Endodermal cell (in vitro differentiated cells): ENCODE results near the gene NAA40. TPM values are rescaled to one million over a fixed set of nuclear protein-coding genes. Genes with fewer than 3 reads are reported as not detected.

Source experiments
- DNase-seq: peaks from one replicate; pipeline ENCODE4 v3.0.0-alpha.2; 2017
- H3K27ac ChIP-seq: 2 replicates; pipeline ENCODE4 v1.5.1; 2013; ENCODE audit warnings: mild to moderate bottlenecking, low read depth, low read length, moderate library complexity
- H3K27me3 ChIP-seq: 2 replicates; pipeline ENCODE4 v1.6.1; 2013; ENCODE audit warnings: mild to moderate bottlenecking, low read length, moderate library complexity; ENCODE audit not compliant: insufficient read depth, control insufficient read depth, poor library complexity, severe bottlenecking
- H3K36me3 ChIP-seq: 2 replicates; pipeline ENCODE4 v1.7.0; 2013; ENCODE audit warnings: mild to moderate bottlenecking, low read length, moderate library complexity; ENCODE audit not compliant: control insufficient read depth, insufficient read depth
- H3K4me1 ChIP-seq: one replicate; pipeline ENCODE4 v1.7.0; 2013; ENCODE audit warnings: low read length; ENCODE audit not compliant: control insufficient read depth, insufficient read depth
- H3K4me3 ChIP-seq: 2 replicates; pipeline ENCODE4 v1.5.1; 2013; ENCODE audit warnings: mild to moderate bottlenecking, low read length, moderate library complexity
- H3K9ac ChIP-seq: 2 replicates; pipeline ENCODE4 v1.6.1; 2013; ENCODE audit warnings: mild to moderate bottlenecking, low read length, moderate library complexity; ENCODE audit not compliant: poor library complexity, severe bottlenecking; ENCODE audit errors: extremely low read depth
- H3K9me3 ChIP-seq: 2 replicates; pipeline ENCODE4 v1.6.1; 2013; ENCODE audit warnings: mild to moderate bottlenecking, low read length, moderate library complexity; ENCODE audit not compliant: control insufficient read depth
- H3K27ac Mint-ChIP-seq: 2 replicates; pipeline ENCODE4 v1.8.0; 2020; ENCODE audit warnings: mixed read lengths
- H3K27me3 Mint-ChIP-seq: 2 replicates; pipeline ENCODE4 v1.8.0; 2021; ENCODE audit warnings: mild to moderate bottlenecking, mixed read lengths; ENCODE audit not compliant: insufficient read depth
- H3K36me3 Mint-ChIP-seq: 2 replicates; pipeline ENCODE4 v1.8.0; 2020; ENCODE audit warnings: low read depth, mixed read lengths
- H3K4me1 Mint-ChIP-seq: 2 replicates; pipeline ENCODE4 v1.8.0; 2020; ENCODE audit warnings: mixed read lengths
- H3K4me3 Mint-ChIP-seq: 2 replicates; pipeline ENCODE4 v1.8.0; 2020; ENCODE audit warnings: mild to moderate bottlenecking, moderate library complexity, mixed read lengths
- H3K9me3 Mint-ChIP-seq: 2 replicates; pipeline ENCODE4 v1.8.0; 2020; ENCODE audit warnings: mild to moderate bottlenecking, mixed read lengths
- WGBS, 2 experiments: methylation state at CpG; one replicate each; pipeline versions ENCODE4 v1.1.5 to v1.1.7; 2013; ENCODE audit warnings: missing lambda C conversion rate in 2 of 2, mixed read lengths in 1 of 2; ENCODE audit not compliant: insufficient coverage in 1 of 2, insufficient read length in 1 of 2; 5-methylcytosine and 5-hydroxymethylcytosine counted together
- total RNA-seq, 2 donors: library from RNA; stranded (reverse); fragmentation: NEBNext Ultra II Directional in 1 of 2; extraction: Animal tissue kit (Norgen Biotek cat#: 25700) in 1 of 2; gene quantifications; 2 replicates in 1 of 2; 3 replicates in 1 of 2; pipeline ENCODE4 v1.2.1, GENCODE V29; 2021
- TF ChIP-seq, protein P1 (sequence below): fragments of 200-600 bp; sonication (generic); conservative IDR thresholded peaks from 2 replicates; pipeline ENCODE4 v1.5.0; 2021; ENCODE audit warnings: antibody characterized with exemption, mild to moderate bottlenecking

NAA40 gene
- total RNA-seq, 2 donors from 2014 or later: 47.2 to 53.5 TPM

DNA sequence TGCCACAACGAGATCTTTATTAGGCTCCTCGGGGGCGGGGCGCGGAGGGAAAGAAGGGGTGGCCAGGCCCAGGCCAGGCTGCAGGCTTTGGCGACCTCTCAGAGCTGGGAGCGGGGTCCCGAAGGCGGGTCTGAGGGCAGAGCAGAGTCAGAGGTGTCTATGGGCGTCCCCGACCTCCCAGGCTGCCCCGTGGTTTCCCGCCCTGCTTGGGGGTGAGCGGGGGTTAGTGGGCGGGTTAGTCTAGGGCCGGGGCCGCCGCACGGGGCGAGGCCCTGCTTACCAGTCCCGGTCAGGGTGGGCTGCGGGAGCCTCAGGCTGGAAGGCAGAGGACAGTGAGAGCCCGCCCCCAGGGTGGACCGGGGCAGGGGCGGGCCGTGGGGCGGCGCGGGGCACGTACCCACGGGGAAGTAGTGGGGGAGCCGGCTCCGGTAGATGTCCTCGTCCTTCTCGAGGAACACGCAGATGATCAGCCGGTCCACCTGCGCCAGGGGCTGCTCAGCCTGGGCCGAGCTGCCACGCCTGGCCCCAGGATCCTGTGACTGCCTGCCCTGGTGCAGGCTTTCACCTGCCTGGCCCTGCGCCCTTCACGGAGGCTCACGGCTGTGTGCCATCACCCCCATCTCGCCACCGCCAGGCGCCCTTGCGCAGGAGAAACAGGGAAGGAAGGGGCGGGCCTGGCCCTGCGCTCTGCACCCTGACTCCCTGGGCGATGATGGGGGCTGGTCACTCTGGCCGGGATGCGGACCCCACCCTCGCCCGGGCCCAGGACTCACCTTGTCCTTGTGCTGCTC is 60.0 kb downstream of the NAA40 start:
- no peak overlapping the region for H3K27ac Mint-ChIP-seq
- H3K27me3 ChIP-seq: peaks cover 13% of the 10 kb centered on the region
- no peak overlapping the region for H3K27ac ChIP-seq
- DNase-seq: peak; percentile 89
- no peak overlapping the region for H3K4me3 ChIP-seq
- TF ChIP-seq, protein P1, sequence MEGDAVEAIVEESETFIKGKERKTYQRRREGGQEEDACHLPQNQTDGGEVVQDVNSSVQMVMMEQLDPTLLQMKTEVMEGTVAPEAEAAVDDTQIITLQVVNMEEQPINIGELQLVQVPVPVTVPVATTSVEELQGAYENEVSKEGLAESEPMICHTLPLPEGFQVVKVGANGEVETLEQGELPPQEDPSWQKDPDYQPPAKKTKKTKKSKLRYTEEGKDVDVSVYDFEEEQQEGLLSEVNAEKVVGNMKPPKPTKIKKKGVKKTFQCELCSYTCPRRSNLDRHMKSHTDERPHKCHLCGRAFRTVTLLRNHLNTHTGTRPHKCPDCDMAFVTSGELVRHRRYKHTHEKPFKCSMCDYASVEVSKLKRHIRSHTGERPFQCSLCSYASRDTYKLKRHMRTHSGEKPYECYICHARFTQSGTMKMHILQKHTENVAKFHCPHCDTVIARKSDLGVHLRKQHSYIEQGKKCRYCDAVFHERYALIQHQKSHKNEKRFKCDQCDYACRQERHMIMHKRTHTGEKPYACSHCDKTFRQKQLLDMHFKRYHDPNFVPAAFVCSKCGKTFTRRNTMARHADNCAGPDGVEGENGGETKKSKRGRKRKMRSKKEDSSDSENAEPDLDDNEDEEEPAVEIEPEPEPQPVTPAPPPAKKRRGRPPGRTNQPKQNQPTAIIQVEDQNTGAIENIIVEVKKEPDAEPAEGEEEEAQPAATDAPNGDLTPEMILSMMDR: peak; percentile 33
- H3K36me3 ChIP-seq: peaks cover 30% of the 10 kb centered on the region
- H3K4me1 ChIP-seq: no peaks in the 10 kb centered on the region
- 49 to 61% methylated on average over 17 to 54 of the region's 54 CpGs for WGBS, 2 experiments
- peaks cover 31% of the 10 kb centered on the region for H3K27me3 Mint-ChIP-seq
- peaks cover 4% of the 10 kb centered on the region for H3K4me1 Mint-ChIP-seq
- peaks cover 35% of the 10 kb centered on the region for H3K36me3 Mint-ChIP-seq
- H3K9ac ChIP-seq: no peak overlapping the region
- no peaks in the 10 kb centered on the region for H3K9me3 ChIP-seq
- H3K4me3 Mint-ChIP-seq: peak overlapping the region; percentile 40
- no peaks in the 10 kb centered on the region for H3K9me3 Mint-ChIP-seq

DNA sequence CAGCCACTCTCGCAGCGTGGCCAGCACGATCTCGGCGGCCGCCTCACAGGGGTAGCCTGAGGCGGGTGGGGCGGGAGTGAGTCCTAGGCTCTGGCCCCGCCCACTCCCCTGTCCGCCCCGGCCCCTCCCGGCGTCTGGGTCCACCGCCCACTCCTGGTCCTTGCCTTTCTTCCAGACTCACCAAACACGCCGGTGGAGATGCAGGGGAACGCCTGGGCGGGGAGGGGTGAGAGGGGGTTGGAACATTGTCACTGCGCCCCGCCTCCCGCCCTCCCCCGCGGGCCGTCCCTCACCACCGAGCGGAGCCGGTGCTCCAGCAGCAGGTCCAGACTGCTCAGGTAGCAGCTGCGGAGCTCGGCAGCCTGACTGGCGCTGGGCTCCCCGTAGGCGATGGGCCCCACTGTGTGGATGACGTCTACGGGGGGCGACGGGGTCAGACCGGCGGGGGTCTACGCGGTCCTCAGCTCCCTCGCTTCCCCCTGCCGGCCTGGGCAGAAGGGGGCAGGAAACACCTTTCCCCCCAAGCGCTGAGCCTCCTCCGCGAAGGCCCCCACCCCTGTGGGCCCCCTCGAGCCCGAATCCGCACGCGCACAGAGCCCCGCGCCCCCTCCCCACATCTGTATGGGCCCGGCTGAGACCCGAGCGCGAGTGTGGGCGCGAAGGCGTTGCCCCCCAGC is 60.7 kb downstream of the NAA40 start:
- Mint-ChIP-seq H3K4me1 (peaks cover 4% of the 10 kb centered on the region), H3K9me3 (no peaks in the 10 kb centered on the region), H3K27ac (no peak overlapping the region), H3K27me3 (peaks cover 38% of the 10 kb centered on the region), H3K36me3 (peaks cover 28% of the 10 kb centered on the region), H3K4me3 (peak overlapping the region; percentile 40)
- peaks cover 25% of the 10 kb centered on the region for H3K36me3 ChIP-seq
- H3K27me3 ChIP-seq: peaks cover 13% of the 10 kb centered on the region
- no peaks in the 10 kb centered on the region for H3K9me3 ChIP-seq
- H3K4me3 ChIP-seq: no peak overlapping the region
- DNase-seq: peak; percentile 94
- H3K4me1 ChIP-seq: no peaks in the 10 kb centered on the region
- no peak overlapping the region for H3K9ac ChIP-seq
- TF ChIP-seq, protein P1: no peak
- 3 to 7% methylated on average over 8 to 58 of the region's 59 CpGs for WGBS, 2 experiments
- no peak overlapping the region for H3K27ac ChIP-seq

DNA sequence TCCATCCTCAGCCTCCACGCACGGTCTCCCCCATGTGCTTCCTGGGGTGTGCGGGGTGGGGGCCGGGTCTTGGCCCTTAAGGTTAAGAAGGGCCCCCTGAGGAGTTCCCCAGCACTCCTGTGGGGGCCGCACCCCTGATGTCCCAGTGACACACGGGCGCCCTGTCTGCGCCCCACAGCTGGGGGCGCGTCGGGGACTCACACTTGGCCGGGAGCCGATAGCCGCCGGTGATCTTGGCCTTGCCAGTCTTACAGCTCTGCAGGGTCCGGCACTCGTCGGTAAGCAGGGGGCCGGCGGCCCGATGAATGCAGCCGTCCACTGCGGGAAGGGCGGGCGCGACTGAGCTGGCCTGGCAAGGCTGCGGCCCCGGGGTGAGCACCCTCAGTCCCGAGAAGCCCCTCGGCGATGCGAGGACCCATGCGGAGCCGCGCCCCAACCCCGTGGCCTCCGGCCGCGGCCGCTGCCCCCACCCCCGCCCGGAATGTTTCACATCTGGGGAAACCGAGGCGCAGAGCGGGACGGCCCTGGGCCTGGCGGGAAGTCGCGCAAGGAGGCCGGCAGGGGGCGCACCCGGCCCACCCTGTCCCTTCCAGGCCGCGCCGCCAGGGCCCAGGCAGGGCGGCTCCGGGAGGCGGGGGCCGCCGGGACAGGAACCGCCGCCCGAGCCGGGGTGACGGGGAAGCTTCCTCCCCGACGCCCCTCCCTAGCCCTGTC is 61.4 kb downstream of the NAA40 start:
- WGBS, 2 experiments: 3 to 9% methylated on average over 25 to 67 of the region's 67 CpGs
- Histone ChIP-seq H3K9ac (no peak overlapping the region), H3K27ac (no peak overlapping the region), H3K36me3 (peaks cover 18% of the 10 kb centered on the region), H3K27me3 (peaks cover 15% of the 10 kb centered on the region), H3K9me3 (no peaks in the 10 kb centered on the region), H3K4me3 (no peak overlapping the region), H3K4me1 (no peaks in the 10 kb centered on the region)
- Mint-ChIP-seq H3K27ac (no peak overlapping the region), H3K4me3 (peak overlapping the region; percentile 40), H3K27me3 (peaks cover 44% of the 10 kb centered on the region), H3K9me3 (no peaks in the 10 kb centered on the region), H3K4me1 (peaks cover 4% of the 10 kb centered on the region), H3K36me3 (peaks cover 21% of the 10 kb centered on the region)
- TF ChIP-seq, protein P1: peak; percentile 93
- DNase-seq: peak; percentile 91
